Breast epithelium (tissue), 3 donors: ENCODE data around the gene POU2F3.

Experiments used
- POLR2AphosphoS5 ChIP-seq, 3 donors: sonication (generic); formaldehyde crosslinking; IDR thresholded peaks; one replicate each; pipeline ENCODE4 v1.6.1; 2017; ENCODE audit warnings: antibody characterized with exemption in 3 of 3
- TF ChIP-seq, protein P1 (sequence below), 3 donors: fragments of 450-650 bp; IDR thresholded peaks; one replicate each; pipeline ENCODE4 v1.5.1; 2016 to 2017; ENCODE audit warnings: antibody characterized with exemption in 3 of 3, mild to moderate bottlenecking in 3 of 3, moderate library complexity in 3 of 3

DNA sequence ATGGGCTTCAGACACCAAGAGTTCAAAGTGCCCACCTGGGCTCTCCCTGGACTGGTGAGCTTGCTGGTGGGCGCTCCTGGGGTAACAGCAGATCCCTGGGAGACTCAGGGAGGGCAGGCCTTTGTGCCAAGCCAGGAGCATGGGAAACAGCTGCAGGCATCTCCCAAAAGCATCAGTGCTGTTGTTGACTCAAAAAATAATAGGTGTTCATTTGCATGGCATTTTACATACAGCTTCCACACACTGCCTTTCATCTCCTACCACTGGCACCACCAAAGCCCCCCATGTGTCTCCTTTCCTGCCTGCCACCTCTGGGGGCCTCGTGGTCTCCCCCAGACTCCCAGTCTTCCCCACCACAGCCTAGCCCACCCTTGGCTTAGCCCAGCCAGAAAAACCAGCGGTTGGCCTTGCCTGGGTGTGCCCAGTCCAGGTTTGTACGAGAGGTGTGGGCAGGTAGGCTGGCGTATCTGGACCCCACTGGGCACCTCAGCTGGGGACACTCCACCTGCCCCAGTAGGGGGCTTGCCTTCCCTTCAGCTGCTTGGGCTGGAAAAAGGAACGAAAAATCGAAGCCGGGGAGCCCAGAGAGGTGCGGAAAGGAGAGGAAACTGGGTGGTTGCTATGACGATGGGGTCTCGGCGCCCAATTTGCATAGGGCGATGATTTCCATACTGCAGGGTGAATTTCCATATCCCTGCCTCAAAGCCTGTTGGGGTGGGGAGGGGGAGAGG lies 15.0 kb downstream of the POU2F3 start:
- TF ChIP-seq, protein P1, sequence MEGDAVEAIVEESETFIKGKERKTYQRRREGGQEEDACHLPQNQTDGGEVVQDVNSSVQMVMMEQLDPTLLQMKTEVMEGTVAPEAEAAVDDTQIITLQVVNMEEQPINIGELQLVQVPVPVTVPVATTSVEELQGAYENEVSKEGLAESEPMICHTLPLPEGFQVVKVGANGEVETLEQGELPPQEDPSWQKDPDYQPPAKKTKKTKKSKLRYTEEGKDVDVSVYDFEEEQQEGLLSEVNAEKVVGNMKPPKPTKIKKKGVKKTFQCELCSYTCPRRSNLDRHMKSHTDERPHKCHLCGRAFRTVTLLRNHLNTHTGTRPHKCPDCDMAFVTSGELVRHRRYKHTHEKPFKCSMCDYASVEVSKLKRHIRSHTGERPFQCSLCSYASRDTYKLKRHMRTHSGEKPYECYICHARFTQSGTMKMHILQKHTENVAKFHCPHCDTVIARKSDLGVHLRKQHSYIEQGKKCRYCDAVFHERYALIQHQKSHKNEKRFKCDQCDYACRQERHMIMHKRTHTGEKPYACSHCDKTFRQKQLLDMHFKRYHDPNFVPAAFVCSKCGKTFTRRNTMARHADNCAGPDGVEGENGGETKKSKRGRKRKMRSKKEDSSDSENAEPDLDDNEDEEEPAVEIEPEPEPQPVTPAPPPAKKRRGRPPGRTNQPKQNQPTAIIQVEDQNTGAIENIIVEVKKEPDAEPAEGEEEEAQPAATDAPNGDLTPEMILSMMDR (IDR thresholded peaks at IDR 0.05): no peak
- TF ChIP-seq POLR2AphosphoS5 (IDR thresholded peaks at IDR 0.05): no peak
